Suprapubic skin (tissue), 4 donors: ENCODE results near the gene NR5A2.

ENCODE experiments used
- EP300 ChIP-seq: sonication (generic); formaldehyde crosslinking; IDR thresholded peaks from one replicate; pipeline ENCODE4 v1.6.1; 2017; ENCODE audit warnings: antibody characterized with exemption
- POLR2A ChIP-seq, 2 donors: fragments of 450-650 bp; IDR thresholded peaks; one replicate each; pipeline ENCODE4 v1.6.1; 2017; ENCODE audit warnings: antibody characterized with exemption in 2 of 2, mild to moderate bottlenecking in 2 of 2, moderate library complexity in 2 of 2
- POLR2AphosphoS5 ChIP-seq, 3 donors: sonication (generic); formaldehyde crosslinking; IDR thresholded peaks; one replicate each; pipeline ENCODE4 v1.6.1; 2017; ENCODE audit warnings: antibody characterized with exemption in 3 of 3
- TF ChIP-seq, protein P1 (sequence below), 2 donors: fragments of 200-600 bp in 1 of 2; fragments of 450-650 bp in 1 of 2; sonication (generic) in 1 of 2; IDR thresholded peaks; one replicate each; pipeline ENCODE4 v1.5.1; 2016 to 2019; ENCODE audit warnings: antibody characterized with exemption in 2 of 2, mild to moderate bottlenecking in 1 of 2, moderate library complexity in 1 of 2

DNA sequence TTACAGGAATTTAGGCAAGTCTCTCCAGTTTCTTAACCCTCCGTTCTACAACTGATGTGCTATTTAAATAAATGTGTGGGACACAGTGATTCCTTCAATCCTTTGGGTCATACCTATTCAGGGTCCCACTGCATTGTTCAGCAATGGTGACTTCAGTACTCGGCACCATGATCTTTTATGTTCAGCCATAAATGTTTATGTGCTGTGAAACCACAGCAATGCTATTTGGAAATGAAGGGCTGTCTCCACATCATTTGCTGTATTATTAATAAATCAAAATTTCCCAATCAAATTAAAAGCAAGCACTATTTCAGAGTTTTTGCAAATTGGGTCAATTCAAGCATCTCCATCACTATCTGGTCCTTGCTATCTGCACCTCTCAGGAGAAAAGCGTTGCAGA lies 84.8 kb downstream of the NR5A2 start:
- TF ChIP-seq, protein P1, sequence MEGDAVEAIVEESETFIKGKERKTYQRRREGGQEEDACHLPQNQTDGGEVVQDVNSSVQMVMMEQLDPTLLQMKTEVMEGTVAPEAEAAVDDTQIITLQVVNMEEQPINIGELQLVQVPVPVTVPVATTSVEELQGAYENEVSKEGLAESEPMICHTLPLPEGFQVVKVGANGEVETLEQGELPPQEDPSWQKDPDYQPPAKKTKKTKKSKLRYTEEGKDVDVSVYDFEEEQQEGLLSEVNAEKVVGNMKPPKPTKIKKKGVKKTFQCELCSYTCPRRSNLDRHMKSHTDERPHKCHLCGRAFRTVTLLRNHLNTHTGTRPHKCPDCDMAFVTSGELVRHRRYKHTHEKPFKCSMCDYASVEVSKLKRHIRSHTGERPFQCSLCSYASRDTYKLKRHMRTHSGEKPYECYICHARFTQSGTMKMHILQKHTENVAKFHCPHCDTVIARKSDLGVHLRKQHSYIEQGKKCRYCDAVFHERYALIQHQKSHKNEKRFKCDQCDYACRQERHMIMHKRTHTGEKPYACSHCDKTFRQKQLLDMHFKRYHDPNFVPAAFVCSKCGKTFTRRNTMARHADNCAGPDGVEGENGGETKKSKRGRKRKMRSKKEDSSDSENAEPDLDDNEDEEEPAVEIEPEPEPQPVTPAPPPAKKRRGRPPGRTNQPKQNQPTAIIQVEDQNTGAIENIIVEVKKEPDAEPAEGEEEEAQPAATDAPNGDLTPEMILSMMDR (IDR thresholded peaks at IDR 0.05), result no peak
- no peak for TF ChIP-seq POLR2A (IDR thresholded peaks at IDR 0.05)
- TF ChIP-seq EP300, result no peak
- TF ChIP-seq POLR2AphosphoS5 (IDR thresholded peaks at IDR 0.05), result no peak
